ENCODE data around the gene ZCCHC10.
"Not testable (repeated sequence)": the region's sequence is repeated elsewhere in the genome, so short reads cannot be mapped to it uniquely, and the experiment has no call there.

ZCCHC10 gene

DNA sequence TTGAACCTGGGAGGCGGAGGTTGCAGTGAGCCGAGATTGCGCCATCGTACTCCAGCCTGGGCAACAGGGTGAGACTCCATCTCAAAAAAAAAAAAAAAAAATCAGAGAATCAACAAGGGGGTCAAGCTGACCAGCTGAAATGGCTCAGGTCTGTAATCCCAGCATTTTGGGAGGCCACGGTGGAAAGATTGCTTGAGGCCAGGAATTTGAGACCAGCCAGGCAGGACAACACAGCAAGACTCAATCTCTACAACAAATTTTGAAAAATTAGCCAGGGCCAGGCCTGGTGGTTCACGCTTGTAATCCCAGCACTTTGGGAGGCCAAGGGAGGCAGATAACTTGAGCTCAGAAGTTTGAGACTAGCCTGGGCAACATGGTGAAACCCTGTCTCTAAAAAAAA lies 17.9 kb downstream of the ZCCHC10 start:
- H3K9me3 ChIP-seq (ENCODE audit: control insufficient read depth, low read length); H3K4me1 ChIP-seq (ENCODE audit: control insufficient read depth, insufficient read depth, low read length); DNase-seq (ENCODE audit: low read depth): not testable (repeated sequence)

DNA sequence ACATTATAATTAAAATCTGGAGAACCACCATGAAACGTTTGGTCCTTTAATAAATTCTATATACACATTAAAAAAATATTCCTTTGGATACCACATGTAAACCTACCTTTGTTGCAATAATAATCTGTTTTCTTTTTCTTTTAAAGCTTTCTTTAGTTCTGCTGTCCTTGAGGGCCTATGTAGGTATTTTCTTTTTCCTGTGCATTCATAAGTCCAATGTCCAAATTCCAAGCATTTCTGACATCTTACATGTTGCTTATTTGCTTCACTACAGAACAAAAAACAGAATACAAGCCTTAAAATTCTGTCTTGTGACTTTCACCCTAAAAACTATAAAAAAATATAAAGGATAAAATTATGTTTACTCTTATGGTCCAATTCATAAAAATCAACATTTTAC lies 19.7 kb downstream of the ZCCHC10 start:
- peak; percentile 34 for DNase-seq (ENCODE audit: low read depth)
- no peak overlapping the region for H3K4me3 ChIP-seq (ENCODE audit: low read length)
- no peaks in the 10 kb centered on the region for H3K27me3 ChIP-seq (replicated peaks; ENCODE audit: control insufficient read depth, insufficient read depth, low read length)
- no peak overlapping the region for H3K9ac ChIP-seq (ENCODE audit: low read length)
- peaks cover 22% of the 10 kb centered on the region for H3K36me3 ChIP-seq (ENCODE audit: control insufficient read depth, insufficient read depth, low read length, severe bottlenecking)
- H3K9me3 ChIP-seq (ENCODE audit: control insufficient read depth, low read length) = no peaks in the 10 kb centered on the region
- H3K4me1 ChIP-seq (ENCODE audit: control insufficient read depth, insufficient read depth, low read length) = no peaks in the 10 kb centered on the region

More for the DNA sequence above, 17.9 kb downstream of the ZCCHC10 start:
- H3K36me3 ChIP-seq (ENCODE audit: control insufficient read depth, insufficient read depth, low read length, severe bottlenecking) = peaks cover 15% of the 10 kb centered on the region
- not testable (repeated sequence) for H3K9ac ChIP-seq (ENCODE audit: low read length); H3K4me3 ChIP-seq (ENCODE audit: low read length); H3K27me3 ChIP-seq (replicated peaks; ENCODE audit: control insufficient read depth, insufficient read depth, low read length)

DNA sequence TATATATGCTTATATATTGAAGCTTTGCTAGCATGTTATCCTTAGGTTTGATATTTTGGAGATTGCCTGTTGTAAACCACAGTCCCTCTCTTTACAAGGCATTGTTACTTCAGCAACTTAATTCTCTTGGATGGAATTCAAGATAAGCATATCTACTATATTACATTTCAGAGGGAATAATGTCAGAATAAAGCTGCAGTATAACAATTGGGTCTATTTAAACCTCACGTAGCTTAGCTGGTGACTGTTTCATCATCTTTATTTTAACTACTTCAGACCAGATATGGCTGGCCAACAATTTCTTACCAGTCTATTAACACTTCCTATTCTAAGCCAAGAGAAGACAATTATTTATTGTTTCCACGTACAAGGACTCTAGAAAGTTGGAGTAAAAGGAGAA lies 27.1 kb downstream of the ZCCHC10 start:
- H3K9ac ChIP-seq (ENCODE audit: low read length) = no peak overlapping the region
- H3K4me3 ChIP-seq (ENCODE audit: low read length) = no peak overlapping the region
- peak; percentile 71 for DNase-seq (ENCODE audit: low read depth)
- H3K27me3 ChIP-seq (replicated peaks; ENCODE audit: control insufficient read depth, insufficient read depth, low read length) = no peaks in the 10 kb centered on the region
- H3K9me3 ChIP-seq (ENCODE audit: control insufficient read depth, low read length) = no peaks in the 10 kb centered on the region
- no peaks in the 10 kb centered on the region for H3K4me1 ChIP-seq (ENCODE audit: control insufficient read depth, insufficient read depth, low read length)
- peaks cover 19% of the 10 kb centered on the region for H3K36me3 ChIP-seq (ENCODE audit: control insufficient read depth, insufficient read depth, low read length, severe bottlenecking)

DNA sequence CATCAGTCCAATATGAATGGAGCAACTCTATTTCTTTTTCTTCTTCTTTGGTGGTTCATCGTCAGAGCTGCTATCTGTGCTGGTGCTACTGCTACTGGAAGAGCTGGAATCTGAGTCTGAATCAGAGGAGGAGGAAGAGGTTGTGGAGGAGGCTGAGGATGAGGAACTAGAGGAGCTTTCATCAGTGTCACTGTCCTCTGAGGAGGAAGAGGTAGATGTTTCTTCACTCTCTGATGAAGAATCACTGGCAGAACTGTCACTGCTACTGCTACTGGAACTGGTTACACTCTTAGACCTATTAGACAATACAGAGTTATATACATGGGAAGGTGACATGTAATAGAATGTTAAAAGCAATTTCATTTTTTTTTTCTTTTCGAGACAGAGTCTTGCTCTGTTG lies 27.8 kb downstream of the ZCCHC10 start:
- Histone ChIP-seq H3K9me3 (ENCODE audit: control insufficient read depth, low read length) (no peaks in the 10 kb centered on the region), H3K9ac (ENCODE audit: low read length) (no peak overlapping the region), H3K27me3 (replicated peaks; ENCODE audit: control insufficient read depth, insufficient read depth, low read length) (no peaks in the 10 kb centered on the region), H3K4me3 (ENCODE audit: low read length) (no peak overlapping the region), H3K36me3 (ENCODE audit: control insufficient read depth, insufficient read depth, low read length, severe bottlenecking) (peaks cover 18% of the 10 kb centered on the region), H3K4me1 (ENCODE audit: control insufficient read depth, insufficient read depth, low read length) (no peaks in the 10 kb centered on the region)
- DNase-seq (ENCODE audit: low read depth) = no peak

DNA sequence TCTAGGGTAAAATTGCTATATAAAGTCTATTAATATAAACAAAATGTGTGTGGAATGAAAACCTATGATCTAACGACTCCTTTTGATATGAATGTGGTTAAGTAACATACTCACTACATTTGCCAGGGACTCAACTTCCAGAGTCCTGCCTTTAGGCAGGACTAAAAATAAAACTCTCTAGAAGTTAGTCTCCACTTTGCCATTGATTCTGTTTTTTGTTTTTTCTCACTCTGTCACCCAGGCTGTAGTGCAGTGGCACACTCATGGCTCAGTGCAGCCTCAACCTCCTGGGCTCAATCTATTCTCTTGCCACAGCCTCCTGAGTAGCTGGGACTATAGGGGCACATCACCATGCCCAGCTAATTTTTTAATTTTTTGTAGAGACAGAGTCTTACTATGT lies 30.0 kb downstream of the ZCCHC10 start:
- H3K4me3 ChIP-seq (ENCODE audit: low read length) = no peak overlapping the region
- H3K27me3 ChIP-seq (replicated peaks; ENCODE audit: control insufficient read depth, insufficient read depth, low read length) = no peaks in the 10 kb centered on the region
- no peak for DNase-seq (ENCODE audit: low read depth)
- peaks cover 10% of the 10 kb centered on the region for H3K36me3 ChIP-seq (ENCODE audit: control insufficient read depth, insufficient read depth, low read length, severe bottlenecking)
- H3K4me1 ChIP-seq (ENCODE audit: control insufficient read depth, insufficient read depth, low read length) = no peaks in the 10 kb centered on the region
- H3K9ac ChIP-seq (ENCODE audit: low read length) = no peak overlapping the region
- no peaks in the 10 kb centered on the region for H3K9me3 ChIP-seq (ENCODE audit: control insufficient read depth, low read length)

DNA sequence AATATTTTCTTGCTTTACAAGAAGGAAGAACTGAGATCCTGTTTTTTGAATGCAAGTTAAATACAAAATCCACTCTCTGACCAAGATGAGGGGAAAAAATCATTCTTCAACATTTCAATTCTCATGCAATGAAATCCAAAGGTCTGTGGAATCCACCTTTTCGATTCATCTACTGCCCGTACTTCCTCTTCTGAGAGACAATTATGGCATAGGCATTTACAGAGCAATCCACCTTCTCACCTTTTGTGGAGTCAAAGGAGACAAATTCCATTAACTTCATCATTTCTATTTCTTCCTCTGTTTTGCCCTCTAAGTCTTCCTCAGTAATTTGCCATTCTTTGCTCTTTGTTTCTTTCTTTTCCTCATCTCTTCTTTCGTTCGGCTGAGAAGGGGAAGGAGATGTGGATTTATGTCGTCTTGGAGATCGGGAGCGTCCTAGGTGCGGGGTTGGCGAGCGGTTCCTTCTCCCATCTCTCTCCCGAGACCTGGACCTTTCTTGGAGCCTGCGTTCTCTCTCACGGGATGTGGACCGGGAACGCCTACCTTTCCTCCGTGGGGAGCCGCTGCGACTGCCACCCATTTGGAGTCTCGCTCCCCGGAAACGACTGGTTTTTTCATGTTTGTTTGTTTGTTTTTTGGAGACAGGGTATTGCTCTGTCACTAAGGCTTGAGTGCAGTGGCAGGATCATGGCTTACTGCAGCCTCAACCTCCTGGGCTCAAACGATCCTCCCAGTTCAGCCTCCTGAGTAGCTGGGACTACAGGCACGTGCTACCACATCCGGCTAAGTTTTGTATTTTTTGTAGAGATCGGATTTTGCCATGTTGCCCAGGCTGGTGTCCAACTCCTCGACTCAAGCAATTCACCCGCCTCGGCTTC lies 38.6 kb downstream of the ZCCHC10 start:
- H3K9ac ChIP-seq (ENCODE audit: low read length) = no peak overlapping the region
- no peaks in the 10 kb centered on the region for H3K4me1 ChIP-seq (ENCODE audit: control insufficient read depth, insufficient read depth, low read length)
- H3K36me3 ChIP-seq (ENCODE audit: control insufficient read depth, insufficient read depth, low read length, severe bottlenecking) = no peaks in the 10 kb centered on the region
- H3K4me3 ChIP-seq (ENCODE audit: low read length) = no peak overlapping the region
- H3K9me3 ChIP-seq (ENCODE audit: control insufficient read depth, low read length) = no peaks in the 10 kb centered on the region
- H3K27me3 ChIP-seq (replicated peaks; ENCODE audit: control insufficient read depth, insufficient read depth, low read length) = no peaks in the 10 kb centered on the region
- DNase-seq (ENCODE audit: low read depth) = no peak

DNA sequence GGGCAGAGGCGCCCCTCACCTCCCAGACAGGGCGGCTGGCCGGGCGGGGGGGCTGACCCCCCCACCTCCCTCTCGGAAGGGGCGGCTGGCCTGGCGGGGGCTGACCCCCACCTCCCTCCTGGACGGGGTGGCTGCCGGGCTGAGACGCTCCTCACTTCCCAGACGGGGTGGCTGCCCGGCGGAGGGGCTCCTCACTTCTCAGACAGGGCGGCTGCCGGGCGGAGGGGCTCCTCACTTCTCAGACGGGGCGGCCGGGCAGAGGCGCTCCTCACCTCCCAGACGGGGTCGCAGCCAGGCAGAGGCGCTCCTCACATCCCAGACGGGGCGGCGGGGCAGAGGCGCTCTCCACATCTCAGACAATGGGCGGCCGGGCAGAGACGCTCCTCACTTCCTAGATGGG lies 43.4 kb downstream of the ZCCHC10 start:
- H3K4me3 ChIP-seq (ENCODE audit: low read length); DNase-seq (ENCODE audit: low read depth); H3K9ac ChIP-seq (ENCODE audit: low read length); H3K27me3 ChIP-seq (replicated peaks; ENCODE audit: control insufficient read depth, insufficient read depth, low read length); H3K36me3 ChIP-seq (ENCODE audit: control insufficient read depth, insufficient read depth, low read length, severe bottlenecking); H3K9me3 ChIP-seq (ENCODE audit: control insufficient read depth, low read length); H3K4me1 ChIP-seq (ENCODE audit: control insufficient read depth, insufficient read depth, low read length): not testable (repeated sequence)

DNA sequence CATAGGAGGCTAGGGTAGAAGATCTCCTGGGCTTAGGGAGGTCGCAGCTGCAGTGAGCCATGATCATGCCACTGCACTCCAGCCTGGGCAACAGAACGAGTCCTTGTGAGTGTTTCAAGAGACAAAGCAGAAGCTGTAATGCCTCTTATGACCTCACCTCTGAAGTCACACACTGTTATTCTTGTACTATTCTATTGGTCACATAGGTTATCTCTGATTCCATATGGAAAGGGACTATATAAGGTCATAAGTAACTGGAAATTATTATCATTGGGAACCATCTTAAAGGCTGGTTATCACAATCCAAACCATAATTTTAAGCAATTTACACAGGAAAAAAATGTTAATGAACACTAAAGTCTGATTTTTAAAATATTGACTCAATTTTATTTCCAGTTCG lies 45.1 kb downstream of the ZCCHC10 start:
- no peaks in the 10 kb centered on the region for H3K36me3 ChIP-seq (ENCODE audit: control insufficient read depth, insufficient read depth, low read length, severe bottlenecking)
- no peak overlapping the region for H3K9ac ChIP-seq (ENCODE audit: low read length)
- H3K4me3 ChIP-seq (ENCODE audit: low read length) = no peak overlapping the region
- H3K27me3 ChIP-seq (replicated peaks; ENCODE audit: control insufficient read depth, insufficient read depth, low read length) = no peaks in the 10 kb centered on the region
- no peak for DNase-seq (ENCODE audit: low read depth)
- peaks cover 2% of the 10 kb centered on the region for H3K9me3 ChIP-seq (ENCODE audit: control insufficient read depth, low read length)
- H3K4me1 ChIP-seq (ENCODE audit: control insufficient read depth, insufficient read depth, low read length) = no peaks in the 10 kb centered on the region

DNA sequence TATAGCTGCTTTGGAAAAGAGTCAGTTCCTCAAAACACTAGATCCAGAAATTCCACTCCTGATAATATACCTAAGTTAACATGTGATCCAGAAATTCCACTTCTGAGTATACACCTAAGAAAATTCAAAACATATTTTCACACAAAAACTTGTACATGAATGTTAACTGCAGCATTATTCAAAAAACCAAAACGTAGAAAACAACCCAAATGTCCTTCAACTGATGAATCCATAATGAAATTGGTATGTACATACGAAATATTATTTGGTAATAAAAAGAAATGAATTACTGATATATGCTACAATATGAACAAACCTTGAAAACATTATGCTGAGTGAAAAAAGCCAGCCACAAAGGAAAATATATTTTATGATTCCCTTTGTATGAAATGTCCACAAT lies 46.4 kb downstream of the ZCCHC10 start:
- H3K27me3 ChIP-seq (replicated peaks; ENCODE audit: control insufficient read depth, insufficient read depth, low read length) = no peaks in the 10 kb centered on the region
- no peak overlapping the region for H3K4me3 ChIP-seq (ENCODE audit: low read length)
- peaks cover 2% of the 10 kb centered on the region for H3K9me3 ChIP-seq (ENCODE audit: control insufficient read depth, low read length)
- no peak overlapping the region for H3K9ac ChIP-seq (ENCODE audit: low read length)
- H3K36me3 ChIP-seq (ENCODE audit: control insufficient read depth, insufficient read depth, low read length, severe bottlenecking) = no peaks in the 10 kb centered on the region
- H3K4me1 ChIP-seq (ENCODE audit: control insufficient read depth, insufficient read depth, low read length) = no peaks in the 10 kb centered on the region
- no peak for DNase-seq (ENCODE audit: low read depth)

DNA sequence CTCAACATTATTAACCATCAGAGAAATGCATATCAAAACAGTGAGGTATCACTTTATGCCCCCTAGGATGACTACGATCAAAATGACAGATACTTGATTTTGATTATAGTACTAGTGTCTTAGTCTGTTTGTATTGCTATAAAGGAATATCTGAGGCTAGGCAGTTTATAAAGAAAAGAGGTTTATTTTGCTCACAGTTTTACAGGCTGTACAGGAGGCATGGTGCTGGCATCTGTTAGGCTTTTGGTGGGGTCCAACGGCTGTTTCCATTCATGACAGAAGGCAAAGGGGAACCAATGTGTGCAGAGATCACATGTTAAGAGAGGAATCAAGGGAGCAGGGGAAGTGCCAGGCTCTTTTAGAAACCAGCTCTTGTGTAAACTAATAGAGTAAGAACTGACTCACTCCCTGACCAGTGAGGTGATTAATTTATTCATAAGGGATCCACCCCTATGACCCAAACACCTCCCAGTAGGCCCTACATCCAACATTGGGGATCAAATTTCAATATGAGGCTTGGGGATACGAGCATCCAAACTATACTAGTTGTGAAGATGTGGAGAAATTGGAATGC lies 46.9 kb downstream of the ZCCHC10 start:
- Histone ChIP-seq H3K4me1 (ENCODE audit: control insufficient read depth, insufficient read depth, low read length) (no peaks in the 10 kb centered on the region), H3K36me3 (ENCODE audit: control insufficient read depth, insufficient read depth, low read length, severe bottlenecking) (no peaks in the 10 kb centered on the region), H3K9ac (ENCODE audit: low read length) (no peak overlapping the region), H3K27me3 (replicated peaks; ENCODE audit: control insufficient read depth, insufficient read depth, low read length) (no peaks in the 10 kb centered on the region), H3K9me3 (ENCODE audit: control insufficient read depth, low read length) (peaks cover 2% of the 10 kb centered on the region), H3K4me3 (ENCODE audit: low read length) (no peak overlapping the region)
- no peak for DNase-seq (ENCODE audit: low read depth)

DNA sequence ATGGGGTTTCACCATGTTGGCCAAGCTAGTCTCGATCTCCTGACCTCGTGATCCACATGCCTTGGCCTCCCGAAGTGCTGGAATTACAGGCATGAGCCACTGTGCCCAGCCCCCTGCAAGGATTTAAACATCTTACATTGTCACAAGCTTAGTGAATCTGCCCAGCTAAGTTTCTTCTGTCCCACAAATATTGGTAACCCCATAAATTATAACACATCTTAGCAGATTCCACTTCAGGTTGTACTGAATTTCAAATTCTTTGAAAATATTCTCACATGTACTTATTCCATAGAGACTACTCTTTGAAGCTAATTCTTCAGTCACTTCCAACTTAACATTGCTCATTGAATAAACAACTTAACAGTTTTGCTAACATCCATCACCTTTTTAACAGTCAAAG lies 49.5 kb downstream of the ZCCHC10 start:
- H3K9ac ChIP-seq (ENCODE audit: low read length) = no peak overlapping the region
- H3K4me3 ChIP-seq (ENCODE audit: low read length) = no peak overlapping the region
- no peak for DNase-seq (ENCODE audit: low read depth)
- H3K27me3 ChIP-seq (replicated peaks; ENCODE audit: control insufficient read depth, insufficient read depth, low read length) = no peaks in the 10 kb centered on the region
- H3K4me1 ChIP-seq (ENCODE audit: control insufficient read depth, insufficient read depth, low read length) = no peaks in the 10 kb centered on the region
- H3K36me3 ChIP-seq (ENCODE audit: control insufficient read depth, insufficient read depth, low read length, severe bottlenecking) = no peaks in the 10 kb centered on the region
- peaks cover 2% of the 10 kb centered on the region for H3K9me3 ChIP-seq (ENCODE audit: control insufficient read depth, low read length)
